Choroid plexus epithelial cell (primary cell): Measurements from ENCODE around the gene CDK5.

ENCODE experiments used
- DNase-seq: peaks from one replicate; pipeline ENCODE4 v3.0.0-alpha.2; 2010; ENCODE audit warnings: low read depth
- H3K4me3 ChIP-seq: 2 replicates; pipeline ENCODE4 v1.5.1; 2011; ENCODE audit warnings: low read depth, mild to moderate bottlenecking, control low read depth, low read length, moderate library complexity
- TF ChIP-seq, protein P1 (sequence below): conservative IDR thresholded peaks from 2 replicates; pipeline ENCODE4 v1.5.1; 2011; ENCODE audit warnings: low read depth, mild to moderate bottlenecking, control low read depth, inconsistent platforms, low read length, moderate library complexity

Gene CDK5

DNA sequence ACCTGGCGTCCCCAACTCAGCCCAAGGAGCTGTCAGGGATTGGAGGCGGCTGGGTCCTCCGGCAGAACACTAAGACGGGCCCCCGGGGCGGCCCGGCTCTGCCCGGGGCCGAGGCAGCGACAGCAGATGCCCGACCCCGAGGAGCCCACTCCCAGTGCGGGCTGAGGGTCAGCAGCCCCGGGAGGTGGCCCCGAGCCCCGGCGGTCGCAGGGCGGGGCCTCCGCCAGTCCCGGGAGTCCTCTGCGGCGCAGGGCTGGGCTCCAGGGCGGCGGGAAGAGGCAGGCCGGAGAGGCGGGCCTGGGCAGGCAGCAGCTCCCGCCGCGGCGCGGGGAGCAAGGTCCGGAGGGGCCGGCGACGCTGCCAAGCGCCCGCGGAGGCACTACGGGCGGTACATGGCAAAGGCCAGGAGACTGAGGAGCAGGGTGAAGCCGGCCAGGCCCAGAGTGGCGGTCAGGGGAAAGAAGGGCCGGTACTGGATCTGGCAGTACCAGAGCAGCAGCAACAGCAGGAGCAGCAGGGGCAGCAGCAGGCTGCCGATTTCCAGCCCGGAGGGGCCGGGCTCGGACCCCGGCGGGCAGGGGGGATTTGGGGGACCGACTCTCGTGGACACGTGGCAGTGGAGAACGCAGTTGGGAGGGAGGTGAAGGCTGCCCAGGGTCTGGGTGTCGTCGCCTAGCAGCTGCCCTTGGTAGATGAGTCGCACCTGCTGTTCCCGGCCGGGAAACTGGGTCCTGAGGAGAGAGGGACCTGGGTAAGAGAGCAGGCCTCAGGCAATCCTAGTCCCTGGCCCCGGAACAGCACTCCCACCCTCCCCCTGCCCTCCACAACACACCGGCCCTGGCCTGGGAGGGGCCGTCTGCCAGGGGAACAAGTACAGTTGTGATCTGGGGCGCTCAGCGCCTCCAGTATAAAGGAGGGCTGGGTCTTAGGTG is 23.7 kb upstream of the CDK5 start:
- H3K4me3 ChIP-seq: peak overlapping the region; percentile 52

DNA sequence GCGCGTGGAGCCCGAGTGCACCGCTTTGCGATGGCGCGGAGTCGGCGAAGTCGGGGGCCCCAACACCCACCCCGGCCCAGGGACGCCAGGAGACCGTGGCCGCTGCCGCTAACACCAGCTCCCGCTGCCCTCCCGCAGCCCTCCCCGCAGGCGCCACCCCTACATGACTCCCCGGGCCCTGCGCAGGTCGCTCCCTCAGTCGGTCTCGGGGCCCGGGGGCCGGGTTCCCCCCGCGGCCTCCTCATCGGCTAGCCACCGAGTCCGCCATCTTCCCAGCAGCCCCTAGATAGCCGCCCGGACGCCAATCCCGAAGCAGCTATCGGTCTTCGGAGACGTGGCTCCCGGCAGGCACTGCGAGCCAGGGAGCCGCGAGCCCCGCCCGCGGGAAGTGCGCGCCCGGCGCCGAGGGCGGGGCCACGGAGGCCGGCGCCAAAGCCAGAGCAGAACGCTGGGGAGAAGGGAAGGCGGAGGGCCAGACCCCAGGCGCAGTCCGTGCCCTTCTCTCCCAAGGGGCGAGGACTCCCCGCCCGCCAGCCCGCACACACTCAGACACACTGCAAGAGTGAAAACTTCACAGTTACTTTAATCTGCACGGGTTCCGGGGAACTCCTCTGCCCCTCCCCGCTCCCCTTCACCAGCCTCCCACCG is 22.9 kb upstream of the CDK5 start, which contains the start of gene FASTK:
FASTK (minus strand) TSS at position 288 of the 648 bp plus-strand sequence; CDS start at position 245, 43 bp downstream.
- peak; percentile 92 for DNase-seq
- peak within 1 kb of the TSS; percentile 90 for H3K4me3 ChIP-seq
- TF ChIP-seq, protein P1, sequence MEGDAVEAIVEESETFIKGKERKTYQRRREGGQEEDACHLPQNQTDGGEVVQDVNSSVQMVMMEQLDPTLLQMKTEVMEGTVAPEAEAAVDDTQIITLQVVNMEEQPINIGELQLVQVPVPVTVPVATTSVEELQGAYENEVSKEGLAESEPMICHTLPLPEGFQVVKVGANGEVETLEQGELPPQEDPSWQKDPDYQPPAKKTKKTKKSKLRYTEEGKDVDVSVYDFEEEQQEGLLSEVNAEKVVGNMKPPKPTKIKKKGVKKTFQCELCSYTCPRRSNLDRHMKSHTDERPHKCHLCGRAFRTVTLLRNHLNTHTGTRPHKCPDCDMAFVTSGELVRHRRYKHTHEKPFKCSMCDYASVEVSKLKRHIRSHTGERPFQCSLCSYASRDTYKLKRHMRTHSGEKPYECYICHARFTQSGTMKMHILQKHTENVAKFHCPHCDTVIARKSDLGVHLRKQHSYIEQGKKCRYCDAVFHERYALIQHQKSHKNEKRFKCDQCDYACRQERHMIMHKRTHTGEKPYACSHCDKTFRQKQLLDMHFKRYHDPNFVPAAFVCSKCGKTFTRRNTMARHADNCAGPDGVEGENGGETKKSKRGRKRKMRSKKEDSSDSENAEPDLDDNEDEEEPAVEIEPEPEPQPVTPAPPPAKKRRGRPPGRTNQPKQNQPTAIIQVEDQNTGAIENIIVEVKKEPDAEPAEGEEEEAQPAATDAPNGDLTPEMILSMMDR: no peak

More for the DNA sequence above, 23.7 kb upstream of the CDK5 start:
- TF ChIP-seq, protein P1: no peak
- DNase-seq: peak; percentile 24

DNA sequence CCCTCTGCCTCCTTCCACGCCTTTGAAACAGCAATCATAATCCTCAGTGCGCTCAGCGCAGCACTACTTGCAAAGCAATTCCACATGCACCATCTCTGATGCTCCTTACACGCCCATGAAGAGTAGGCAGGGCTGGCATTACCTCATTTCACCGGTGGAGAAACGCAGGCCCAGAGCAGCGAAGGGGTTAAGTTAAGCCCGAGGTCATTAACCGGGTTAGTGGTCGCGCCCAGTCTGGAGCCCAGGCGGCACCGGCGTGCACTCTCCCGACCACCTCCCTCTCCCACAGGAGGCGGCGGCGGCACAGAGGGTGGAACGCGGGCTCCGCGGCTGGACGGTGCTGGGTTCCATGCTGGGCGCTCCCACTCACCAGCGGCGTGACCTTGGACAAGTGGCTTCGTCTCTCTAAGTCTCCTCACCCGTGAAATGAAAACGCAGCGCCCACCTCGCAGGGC is 22.4 kb upstream of the CDK5 start:
- TF ChIP-seq, protein P1: no peak
- peak overlapping the region; percentile 90 for H3K4me3 ChIP-seq
- DNase-seq: peak; percentile 43

DNA sequence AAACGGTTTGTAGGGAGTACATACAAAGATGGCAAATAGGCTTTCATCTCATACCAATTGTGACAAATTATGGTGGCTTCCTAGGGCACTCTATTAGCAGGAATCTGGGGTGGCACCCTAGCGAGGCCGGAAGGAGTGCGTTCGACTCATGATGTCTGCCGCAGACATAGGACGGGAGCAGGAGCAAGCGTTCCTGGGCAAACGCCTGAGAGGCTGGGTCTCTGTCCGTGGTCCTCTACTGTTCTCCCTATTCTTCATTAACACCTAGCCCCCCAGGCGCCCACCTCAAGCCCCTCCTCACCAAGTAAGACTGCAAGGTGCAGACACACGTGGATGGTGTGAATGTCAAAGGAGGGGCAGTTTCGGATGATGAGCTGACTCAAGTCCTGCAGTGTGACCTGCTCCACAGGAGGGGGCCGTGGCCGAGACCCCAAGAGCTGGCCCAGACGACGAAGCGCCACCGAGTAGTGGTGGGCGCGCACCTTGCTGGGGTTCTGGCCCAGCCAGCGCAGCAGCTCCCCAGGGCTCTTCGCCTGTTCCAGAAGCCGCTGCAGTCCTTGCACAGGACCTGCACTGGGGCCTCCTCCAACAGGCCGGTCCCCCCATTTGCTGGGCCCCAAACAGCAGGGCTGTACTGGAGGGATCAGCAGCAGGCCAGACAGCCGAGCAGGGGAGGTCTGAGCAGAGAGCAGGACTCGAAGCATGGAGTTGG is 21.7 kb upstream of the CDK5 start:
- DNase-seq: no peak
- H3K4me3 ChIP-seq: peak overlapping the region; percentile 90
- TF ChIP-seq, protein P1: no peak

DNA sequence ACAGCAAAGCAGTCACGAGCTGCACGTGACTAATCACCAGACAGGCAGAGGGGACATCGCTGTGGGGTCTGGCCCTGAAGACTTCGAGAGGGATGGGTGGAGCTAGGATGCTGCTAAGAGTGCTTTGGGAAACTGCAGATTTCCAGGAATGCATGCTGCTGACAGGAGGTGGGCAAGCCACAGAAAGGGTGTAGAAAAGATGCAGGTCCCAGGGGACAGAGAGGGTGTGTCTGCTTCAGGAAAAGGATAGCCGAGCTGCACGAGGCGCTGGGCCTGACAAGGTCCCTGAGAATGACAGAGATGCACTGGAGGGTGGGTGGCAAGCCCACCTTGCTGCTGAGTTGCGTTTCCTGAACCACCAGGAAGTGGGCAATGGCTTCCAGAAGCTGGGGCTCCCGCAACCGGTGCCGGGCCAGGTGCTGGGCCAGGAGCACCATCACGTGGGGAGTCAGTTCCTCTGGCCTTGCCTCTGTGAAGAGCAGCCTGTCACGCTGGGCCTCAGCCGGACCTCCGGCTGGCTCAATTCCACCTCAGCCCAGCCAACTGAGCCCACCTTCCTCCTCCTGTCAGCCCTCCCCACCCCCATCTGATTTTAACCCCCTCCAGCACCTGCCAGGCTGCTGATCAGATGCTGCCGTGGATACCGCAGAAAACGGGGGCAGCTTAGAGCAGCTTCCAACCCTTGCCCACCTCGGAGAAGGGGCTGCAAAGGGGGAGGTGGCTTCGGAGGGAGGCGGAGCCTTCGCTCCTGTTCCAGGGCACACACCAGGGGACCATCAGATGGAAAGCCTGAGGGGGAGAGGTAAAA is 20.7 kb upstream of the CDK5 start:
- TF ChIP-seq, protein P1: no peak
- peak; percentile 61 for DNase-seq
- no peak overlapping the region for H3K4me3 ChIP-seq

DNA sequence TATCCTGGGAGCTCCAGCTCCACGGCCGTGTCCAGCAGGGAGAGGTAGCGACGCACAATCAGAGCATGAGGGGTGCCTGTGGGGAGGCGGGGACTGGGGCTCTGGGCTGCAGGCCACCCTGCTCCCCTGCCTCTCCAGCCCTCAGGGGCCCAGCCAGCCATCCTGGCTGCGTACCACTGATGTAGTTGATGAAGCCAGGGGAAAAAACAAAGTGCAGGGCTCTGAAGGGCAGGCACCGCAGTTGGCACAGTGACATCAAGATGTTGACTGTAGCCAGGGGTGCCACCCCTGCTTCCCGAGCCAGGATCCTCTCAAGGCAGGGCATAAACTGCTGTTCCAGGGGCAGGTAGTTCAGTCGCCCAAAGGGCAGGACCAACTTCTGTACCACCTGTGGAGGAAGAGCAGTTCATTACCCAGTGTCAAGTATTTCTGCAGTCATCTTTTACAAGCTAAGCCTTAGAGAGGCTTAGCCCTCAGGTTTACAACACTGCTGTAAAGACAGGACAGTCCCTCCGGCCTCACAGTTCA is 20.1 kb upstream of the CDK5 start:
- DNase-seq: no peak
- no peak overlapping the region for H3K4me3 ChIP-seq
- TF ChIP-seq, protein P1: no peak
